Activated naive CD4-positive, alpha-beta T cell treated with anti-CD3 and anti-CD28 coated beads, Interleukin-2, amount 50 U/mL, for 16 hours (primary cell): ENCODE measurements around the gene PHACTR3.
"Not testable (repeated sequence)": the region's sequence is repeated elsewhere in the genome, so short reads cannot be mapped to it uniquely, and the experiment has no call there.

Experiments used
- DNase-seq: peaks from one replicate; pipeline ENCODE4 v3.0.0-alpha.2; 2020

Gene PHACTR3

GRCh38 chr20:59837623-59838394 lies 233.5 kb downstream of the PHACTR3 start:
- no peak for DNase-seq

- DNase-seq, result no peak
Measured at GRCh38 chr20:59839400-59839799, 235.1 kb downstream of the PHACTR3 start.

GRCh38 chr20:59845472-59845871 lies 241.1 kb downstream of the PHACTR3 start:
- no peak for DNase-seq

- no peak for DNase-seq
Measured at GRCh38 chr20:59848182-59848581, 243.8 kb downstream of the PHACTR3 start.

GRCh38 chr20:59850018-59850641 lies 245.8 kb downstream of the PHACTR3 start:
- DNase-seq, result no peak

GRCh38 chr20:59856526-59856925 lies 252.2 kb downstream of the PHACTR3 start:
- not testable (repeated sequence) for DNase-seq

GRCh38 chr20:59856941-59857340 lies 252.6 kb downstream of the PHACTR3 start:
- DNase-seq, result not testable (repeated sequence)

- no peak for DNase-seq
Measured at GRCh38 chr20:59857966-59858365, 253.6 kb downstream of the PHACTR3 start.

- no peak for DNase-seq
Measured at GRCh38 chr20:59858425-59858824, 254.1 kb downstream of the PHACTR3 start.

- no peak for DNase-seq
Measured at GRCh38 chr20:59861401-59861800, 257.1 kb downstream of the PHACTR3 start.

GRCh38 chr20:59863058-59863457 lies 258.7 kb downstream of the PHACTR3 start:
- no peak for DNase-seq

GRCh38 chr20:59864726-59865125 lies 260.4 kb downstream of the PHACTR3 start:
- DNase-seq, result no peak

- no peak for DNase-seq
Measured at GRCh38 chr20:59866338-59866737, 262.0 kb downstream of the PHACTR3 start.

- no peak for DNase-seq
Measured at GRCh38 chr20:59871096-59871495, 266.8 kb downstream of the PHACTR3 start.

GRCh38 chr20:59873409-59873808 lies 269.1 kb downstream of the PHACTR3 start:
- no peak for DNase-seq

- no peak for DNase-seq
Measured at GRCh38 chr20:59880198-59880597, 275.9 kb downstream of the PHACTR3 start.

- DNase-seq, result no peak
Measured at GRCh38 chr20:59884494-59884893, 280.2 kb downstream of the PHACTR3 start.

- DNase-seq, result no peak
Measured at GRCh38 chr20:59888050-59888449, 283.7 kb downstream of the PHACTR3 start.

- not testable (repeated sequence) for DNase-seq
Measured at GRCh38 chr20:59890035-59890434, 285.7 kb downstream of the PHACTR3 start.

GRCh38 chr20:59891581-59891980 lies 287.2 kb downstream of the PHACTR3 start:
- no peak for DNase-seq

- DNase-seq, result no peak
Measured at GRCh38 chr20:59895908-59896307, 291.6 kb downstream of the PHACTR3 start.
